GM19025 (cell line): ENCODE results near the gene GOT1.

Source experiments
- ATAC-seq: cut with Tn5 transposase; IDR thresholded peaks from one replicate; pipeline ENCODE4 v1.9.1; 2021; ENCODE audit warnings: mild to moderate bottlenecking, low read depth, moderate library complexity; ENCODE audit not compliant: unreplicated experiment

Gene GOT1

DNA sequence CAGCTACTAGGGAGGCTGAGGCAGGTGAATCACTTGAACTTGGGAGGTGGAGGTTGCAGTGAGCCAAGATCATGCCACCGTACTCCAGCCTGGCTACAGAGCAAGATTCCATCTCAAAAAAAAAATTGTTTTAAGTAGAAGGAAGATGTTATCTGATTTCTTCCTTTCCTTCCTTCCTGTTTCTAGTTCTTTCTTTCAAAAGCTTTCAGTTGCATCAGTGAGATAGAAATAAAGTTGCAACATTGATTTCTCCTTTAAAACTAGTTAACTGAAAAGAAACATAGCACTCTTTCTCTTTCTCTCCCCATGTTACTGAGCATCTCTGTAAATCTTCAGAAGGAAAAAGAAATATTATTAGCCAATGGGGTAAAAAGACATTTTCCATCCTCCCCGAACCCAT, 63.8 kb downstream of the GOT1 start:
- no peak for ATAC-seq

DNA sequence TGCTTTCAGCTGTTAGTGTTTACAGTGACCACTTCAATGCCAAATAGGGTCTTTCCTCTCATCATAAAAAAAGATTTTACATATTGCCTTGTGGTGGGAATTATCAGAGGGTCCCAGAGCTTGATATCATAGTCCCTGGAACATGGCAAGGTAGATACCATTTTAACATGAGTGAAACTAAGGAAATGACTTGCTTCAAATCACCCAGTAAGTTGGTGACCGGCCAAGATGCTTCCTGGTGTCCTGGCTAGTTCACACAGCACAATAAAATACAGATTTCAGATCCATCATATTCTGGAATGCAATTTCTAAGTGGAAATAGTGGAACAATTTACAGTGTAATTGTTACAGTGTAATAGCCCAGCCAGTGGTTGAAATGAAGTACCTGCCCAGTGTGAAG, 64.7 kb downstream of the GOT1 start:
- no peak for ATAC-seq

DNA sequence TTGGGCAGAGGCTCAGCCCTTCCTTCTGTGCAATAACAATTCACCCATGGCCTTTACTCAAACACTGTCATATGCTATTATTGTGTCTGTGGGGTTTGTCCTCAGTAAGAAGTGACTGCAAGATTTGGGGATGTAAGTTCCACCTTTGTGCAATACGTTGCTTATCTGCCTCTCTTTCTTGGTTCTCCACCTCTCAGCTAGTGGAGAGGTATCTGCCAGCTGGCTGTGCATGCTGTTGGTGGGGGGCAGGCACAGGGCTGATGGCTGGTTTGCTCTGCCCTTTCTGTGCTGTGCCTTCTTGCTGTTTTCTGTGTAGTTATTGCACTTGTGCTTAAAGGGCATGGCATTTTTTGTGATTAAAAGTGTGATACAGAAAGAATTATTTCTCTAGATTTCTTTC, 65.1 kb downstream of the GOT1 start:
- ATAC-seq = no peak

DNA sequence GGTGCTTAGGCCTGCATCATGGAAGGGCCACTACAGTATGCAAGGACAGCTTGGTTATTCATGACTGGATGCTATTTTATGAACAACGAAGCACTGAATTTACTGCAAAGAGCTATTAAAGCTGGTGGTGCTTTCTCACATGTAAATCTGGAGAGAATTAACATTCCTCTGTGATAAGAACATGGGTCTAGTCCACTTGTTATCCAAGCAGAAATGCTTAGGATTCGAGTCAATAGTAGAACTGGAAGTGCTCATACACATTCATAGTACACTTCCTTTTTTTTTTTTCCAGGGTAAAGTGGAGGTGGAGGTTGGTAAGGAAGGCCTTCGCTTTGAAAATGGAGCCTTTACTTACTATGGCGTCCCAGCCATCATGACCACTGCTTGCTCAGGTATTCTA, 66.3 kb downstream of the GOT1 start:
- ATAC-seq = no peak

DNA sequence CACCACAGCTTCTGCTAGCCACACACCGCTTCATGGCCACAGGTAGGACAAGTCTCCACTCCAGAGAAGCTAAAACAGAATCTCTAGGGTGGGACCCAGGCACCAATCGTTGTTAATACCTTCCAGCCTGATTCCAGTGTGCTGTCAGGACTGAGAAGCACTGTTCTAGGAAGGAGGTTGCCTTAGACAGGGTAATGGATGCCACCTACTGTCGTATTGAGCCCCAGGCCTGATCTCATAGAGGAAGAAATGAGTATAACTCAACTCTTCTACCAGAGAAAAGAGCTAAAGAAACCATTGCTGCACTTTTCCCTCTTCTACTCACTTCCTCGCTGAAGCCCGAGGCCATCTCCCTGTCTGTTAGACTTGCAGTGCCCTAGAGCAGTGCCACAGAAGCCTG, 69.5 kb downstream of the GOT1 start:
- no peak for ATAC-seq

DNA sequence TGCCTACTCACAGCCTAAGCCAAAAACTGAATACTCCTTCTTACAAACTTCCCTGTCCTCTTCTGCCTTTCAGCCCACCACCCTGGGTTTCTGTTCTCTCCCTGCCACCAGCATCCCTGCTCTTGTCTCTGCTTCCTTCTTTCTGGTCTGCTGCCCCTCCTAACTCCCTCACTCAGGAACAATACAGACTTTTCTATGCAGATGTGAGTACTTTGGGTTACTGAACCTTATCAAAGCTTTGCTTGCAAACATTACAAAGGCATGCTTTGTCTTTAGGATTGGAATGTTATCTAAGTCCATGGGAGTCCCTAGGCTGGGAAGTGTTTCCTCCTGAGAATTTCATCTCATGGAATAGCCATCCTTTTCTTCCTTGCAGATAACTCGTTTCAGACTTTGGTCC, 72.3 kb downstream of the GOT1 start:
- ATAC-seq = no peak

DNA sequence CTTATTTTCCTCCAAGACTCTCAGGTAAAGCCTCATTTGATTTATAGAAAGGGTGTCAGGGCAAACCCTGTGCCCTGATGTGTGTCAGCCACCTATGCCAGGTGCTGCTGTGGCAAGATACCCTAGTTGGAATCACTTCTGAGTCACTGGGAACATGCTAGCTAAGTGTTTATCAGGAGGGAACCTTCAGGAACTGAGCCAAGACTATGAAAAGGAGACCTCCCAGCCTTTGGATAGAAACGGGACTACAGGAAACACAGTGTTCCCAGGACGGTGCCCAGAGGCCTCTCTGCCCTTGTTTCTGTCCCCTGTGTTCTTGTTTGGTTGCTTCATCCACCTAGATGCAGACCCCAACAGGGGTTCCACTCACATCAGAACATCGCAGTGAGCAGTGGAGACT, 72.7 kb downstream of the GOT1 start:
- no peak for ATAC-seq

DNA sequence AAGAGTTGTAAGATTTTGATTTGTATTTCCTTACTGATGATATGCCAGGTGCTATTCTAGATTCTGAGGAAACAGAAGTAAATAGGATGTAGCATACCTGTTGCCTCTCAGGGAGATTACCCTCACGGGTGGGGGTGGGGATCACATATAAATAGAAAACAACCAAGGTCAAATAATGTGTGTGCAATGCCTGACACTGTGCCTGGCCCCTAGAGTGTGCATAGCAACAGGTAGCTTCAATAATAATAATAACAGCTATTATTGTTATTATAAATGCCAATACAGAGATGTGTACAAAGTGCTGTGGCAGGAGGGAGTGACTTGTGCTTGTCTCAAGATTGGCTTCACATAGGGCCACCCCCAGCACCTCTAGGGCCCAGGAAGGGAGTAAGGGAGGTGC, 77.2 kb downstream of the GOT1 start:
- ATAC-seq = no peak

DNA sequence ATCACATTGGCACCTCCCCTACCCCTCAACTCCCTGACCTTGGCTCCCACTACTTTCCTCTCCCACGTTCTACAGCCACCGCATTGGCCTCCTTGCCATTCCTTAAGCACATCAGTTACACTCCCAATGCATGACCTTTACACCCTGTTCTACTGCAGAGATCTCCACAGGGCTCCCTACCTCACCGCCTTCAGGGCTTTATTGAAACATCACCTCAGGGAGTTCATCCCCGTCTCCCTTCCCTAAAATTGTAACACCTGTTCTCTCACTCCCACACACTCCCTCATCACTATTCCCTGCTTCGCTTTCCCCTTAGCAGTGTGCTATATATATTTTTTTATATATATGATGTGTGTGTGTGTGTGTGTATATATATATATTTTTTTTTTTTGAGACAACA, 82.8 kb downstream of the GOT1 start:
- no peak for ATAC-seq
